ENCODE results near the gene GRID2. TPM values are rescaled to one million over a fixed set of nuclear protein-coding genes. Genes with fewer than 3 reads are reported as not detected.

Gene GRID2
- total RNA-seq, 1 experiment from 2014 or later, result not detected

- ChIA-PET CTCF (no interaction called here), POLR2A (no interaction called here)
Observed at GRCh38 chr4:93183576-93183975, 879.8 kb downstream of the GRID2 start.

GRCh38 chr4:93184053-93184452 is 880.3 kb downstream of the GRID2 start:
- intact Hi-C loops (cut with micrococcal nuclease; ENCODE audit: unreplicated experiment), result no loop called here
- no TSS peak for BruUV-seq (replicated peaks)
- Histone ChIP-seq H3K4me1 (no peaks in the 10 kb centered on the region), H3K4me3 (ENCODE audit: low read depth, low read length) (no peak overlapping the region), H3K27me3 (replicated peaks; ENCODE audit: control insufficient read depth, insufficient read depth, low read length) (no peaks in the 10 kb centered on the region), H3K9me3 (no peaks in the 10 kb centered on the region), H3K36me3 (ENCODE audit: control insufficient read depth, insufficient read depth, low read length) (no peaks in the 10 kb centered on the region)
- POLR2A ChIA-PET, result no interaction called here
- Mint-ChIP-seq H3K27me3 (ENCODE audit: insufficient read depth, unreplicated experiment) (peaks cover 2% of the 10 kb centered on the region), H3K4me1 (ENCODE audit: low read depth, unreplicated experiment) (no peaks in the 10 kb centered on the region), H3K27ac (ENCODE audit: unreplicated experiment) (no peak overlapping the region), H3K4me3 (ENCODE audit: unreplicated experiment) (no peak overlapping the region), H3K9me3 (ENCODE audit: unreplicated experiment) (no peaks in the 10 kb centered on the region), H3K36me3 (ENCODE audit: insufficient read depth, unreplicated experiment) (no peaks in the 10 kb centered on the region)
- no peak for DNase-seq
- TF ChIP-seq CTCF (IDR thresholded peaks at IDR 0.05; ENCODE audit: insufficient read depth in 1 of 2, low read depth in 1 of 2, low read length in 1 of 2, severe bottlenecking in 1 of 2, unreplicated experiment in 1 of 2), result no peak
- CTCF ChIA-PET, result no interaction called here

More at GRCh38 chr4:93183576-93183975, 879.8 kb downstream of the GRID2 start:
- Histone ChIP-seq H3K4me1 (no peaks in the 10 kb centered on the region), H3K9me3 (no peaks in the 10 kb centered on the region), H3K27me3 (replicated peaks; ENCODE audit: control insufficient read depth, insufficient read depth, low read length) (no peaks in the 10 kb centered on the region), H3K36me3 (ENCODE audit: control insufficient read depth, insufficient read depth, low read length) (no peaks in the 10 kb centered on the region), H3K4me3 (ENCODE audit: low read depth, low read length) (no peak overlapping the region)
- no peak overlapping the region for H3K4me3 Mint-ChIP-seq (ENCODE audit: unreplicated experiment)
- H3K9me3 Mint-ChIP-seq (ENCODE audit: unreplicated experiment), result no peaks in the 10 kb centered on the region
- no peak overlapping the region for H3K27ac Mint-ChIP-seq (ENCODE audit: unreplicated experiment)
- H3K36me3 Mint-ChIP-seq (ENCODE audit: insufficient read depth, unreplicated experiment), result no peaks in the 10 kb centered on the region
- H3K4me1 Mint-ChIP-seq (ENCODE audit: low read depth, unreplicated experiment), result no peaks in the 10 kb centered on the region
- DNase-seq, result no peak
- H3K27me3 Mint-ChIP-seq (ENCODE audit: insufficient read depth, unreplicated experiment), result peaks cover 2% of the 10 kb centered on the region
- TF ChIP-seq CTCF (IDR thresholded peaks at IDR 0.05; ENCODE audit: insufficient read depth in 1 of 2, low read depth in 1 of 2, low read length in 1 of 2, severe bottlenecking in 1 of 2, unreplicated experiment in 1 of 2), result no peak
- intact Hi-C loops (cut with micrococcal nuclease; ENCODE audit: unreplicated experiment), result no loop called here
- BruUV-seq (replicated peaks), result no TSS peak

- CTCF ChIA-PET, result no interaction called here
- TF ChIP-seq CTCF (IDR thresholded peaks at IDR 0.05; ENCODE audit: insufficient read depth in 1 of 2, low read depth in 1 of 2, low read length in 1 of 2, severe bottlenecking in 1 of 2, unreplicated experiment in 1 of 2), result no peak
Observed at GRCh38 chr4:93186846-93187245, 883.1 kb downstream of the GRID2 start.

More at GRCh38 chr4:93186846-93187245, 883.1 kb downstream of the GRID2 start:
- no peaks in the 10 kb centered on the region for H3K4me1 Mint-ChIP-seq (ENCODE audit: low read depth, unreplicated experiment)
- no peaks in the 10 kb centered on the region for H3K36me3 Mint-ChIP-seq (ENCODE audit: insufficient read depth, unreplicated experiment)
- H3K9me3 Mint-ChIP-seq (ENCODE audit: unreplicated experiment), result no peaks in the 10 kb centered on the region
- H3K4me3 ChIP-seq (ENCODE audit: low read depth, low read length), result no peak overlapping the region
- POLR2A ChIA-PET, result no interaction called here
- intact Hi-C loops (cut with micrococcal nuclease; ENCODE audit: unreplicated experiment), result no loop called here
- H3K27me3 ChIP-seq (replicated peaks; ENCODE audit: control insufficient read depth, insufficient read depth, low read length), result no peaks in the 10 kb centered on the region
- no peaks in the 10 kb centered on the region for H3K4me1 ChIP-seq
- H3K36me3 ChIP-seq (ENCODE audit: control insufficient read depth, insufficient read depth, low read length), result no peaks in the 10 kb centered on the region
- DNase-seq, result no peak
- H3K4me3 Mint-ChIP-seq (ENCODE audit: unreplicated experiment), result no peak overlapping the region
- no peak overlapping the region for H3K27ac Mint-ChIP-seq (ENCODE audit: unreplicated experiment)
- no peaks in the 10 kb centered on the region for H3K9me3 ChIP-seq
- no TSS peak for BruUV-seq (replicated peaks)
- H3K27me3 Mint-ChIP-seq (ENCODE audit: insufficient read depth, unreplicated experiment), result peaks cover 2% of the 10 kb centered on the region
